ENCODE results near the gene KRT12.

The KRT12 gene

DNA sequence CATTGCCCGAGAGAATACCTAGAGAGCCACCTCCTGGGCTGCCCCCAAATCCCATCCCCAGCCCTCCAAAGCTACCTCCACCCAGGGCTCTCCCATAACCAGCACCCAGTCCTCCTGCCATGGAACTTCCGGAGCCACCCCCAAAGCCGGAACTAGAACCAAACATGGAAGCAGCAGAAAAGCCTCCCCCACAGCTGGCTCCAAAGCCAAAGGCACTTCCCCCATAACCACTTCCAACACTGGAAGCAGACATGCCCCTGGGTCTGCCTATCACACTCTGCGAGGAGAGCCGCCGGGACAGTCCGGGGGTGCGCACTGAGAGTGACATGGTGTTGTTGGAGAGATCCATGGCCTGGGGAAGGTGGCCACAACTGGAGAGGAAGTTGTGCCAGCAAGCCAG, at the start of gene KRT12:
Gene KRT12, minus strand, starts transcription at position 386 of the 400 bp plus-strand sequence. Its CDS starts 37 bp downstream, at position 349.
- Mint-ChIP-seq H3K36me3 (no peaks in the 10 kb centered on the region), H3K4me3 (no peak within 1 kb of the TSS)

DNA sequence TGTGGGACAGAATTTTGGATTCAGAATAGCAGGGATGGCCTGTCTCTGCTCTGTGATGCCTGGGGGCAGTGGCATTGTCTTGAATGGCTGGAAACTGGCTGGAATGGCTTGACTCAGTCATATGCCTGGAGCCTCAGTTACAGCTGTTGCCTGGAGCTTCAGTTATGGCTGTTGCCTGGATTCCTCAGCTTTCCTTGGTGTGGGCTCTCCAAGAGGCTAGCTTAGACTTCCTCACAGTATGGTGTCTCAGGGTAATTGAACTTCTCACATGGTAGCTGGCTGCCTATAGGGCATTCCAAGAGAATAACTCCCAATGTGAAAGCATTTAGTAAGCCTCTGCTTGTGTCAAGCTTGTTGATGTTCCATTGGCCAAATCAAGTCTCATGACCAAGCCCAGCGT, 49.3 kb upstream of the KRT12 start:
- Mint-ChIP-seq H3K4me3 (no peak overlapping the region), H3K27ac (no peak overlapping the region), H3K4me1 (no peaks in the 10 kb centered on the region), H3K9me3 (no peaks in the 10 kb centered on the region), H3K36me3 (no peaks in the 10 kb centered on the region)
- DNase-seq (ENCODE audit: low spot score in 2 of 2): no peak
- ATAC-seq: no peak

More for the DNA sequence above, at the start of gene KRT12:
- no peak for ATAC-seq
- no peak for DNase-seq (ENCODE audit: low spot score in 2 of 2)
- H3K27ac Mint-ChIP-seq: no peak within 1 kb of the TSS
- H3K9me3 Mint-ChIP-seq: no peaks in the 10 kb centered on the region
- no peaks in the 10 kb centered on the region for H3K4me1 Mint-ChIP-seq

DNA sequence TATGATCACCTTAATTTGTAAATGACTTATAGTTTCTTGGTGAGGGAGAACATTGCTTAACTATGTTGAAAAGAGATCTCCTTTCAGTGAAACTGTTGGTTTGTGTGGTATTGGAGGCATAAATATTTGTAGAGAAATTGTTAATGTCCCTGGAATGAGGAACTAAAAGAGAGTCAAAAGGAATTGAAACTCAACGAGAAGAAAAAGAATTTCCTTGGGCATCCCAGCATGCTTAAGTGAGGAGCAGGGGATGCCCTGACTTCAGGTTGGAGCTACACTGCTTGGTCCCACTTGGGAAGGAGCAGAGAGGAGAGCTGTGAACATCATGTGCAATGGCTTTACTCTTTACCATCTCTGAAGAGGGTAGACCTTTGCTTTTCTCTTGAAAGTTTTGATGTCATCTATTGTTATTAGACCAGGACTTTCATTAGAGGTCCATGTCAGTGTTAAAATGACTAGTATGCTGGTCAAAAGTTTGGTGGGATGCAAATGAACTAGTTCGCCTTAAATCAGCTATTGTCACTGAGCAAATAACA, 48.8 kb upstream of the KRT12 start:
- H3K9me3 Mint-ChIP-seq: no peaks in the 10 kb centered on the region
- no peaks in the 10 kb centered on the region for H3K4me1 Mint-ChIP-seq
- ATAC-seq (no peak), DNase-seq (ENCODE audit: low spot score in 2 of 2) (no peak)
- H3K4me3 Mint-ChIP-seq: no peak overlapping the region
- no peaks in the 10 kb centered on the region for H3K36me3 Mint-ChIP-seq
- H3K27ac Mint-ChIP-seq: no peak overlapping the region

DNA sequence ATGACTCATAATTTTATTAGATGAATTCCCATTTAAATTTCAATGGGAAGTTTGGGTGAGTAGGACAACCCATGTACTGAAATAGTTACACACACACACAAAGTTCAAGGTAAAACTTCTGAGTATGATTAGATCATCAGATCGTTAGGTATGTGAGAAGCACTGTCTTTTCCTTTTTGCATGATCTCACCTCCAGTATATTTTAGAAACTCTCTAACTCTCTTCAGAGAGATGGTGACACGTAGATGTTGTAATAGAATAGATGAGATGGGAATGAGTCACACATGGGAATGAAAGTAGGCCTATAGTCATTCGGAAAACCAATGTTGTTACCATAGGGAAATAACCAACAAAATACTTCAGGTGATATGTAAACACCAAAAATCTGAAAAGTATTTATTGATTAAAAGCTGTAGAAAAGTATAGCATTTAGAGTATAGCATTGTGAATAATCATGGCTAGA, 48.2 kb upstream of the KRT12 start:
- Mint-ChIP-seq H3K27ac (no peak overlapping the region), H3K4me3 (no peak overlapping the region), H3K4me1 (no peaks in the 10 kb centered on the region), H3K9me3 (no peaks in the 10 kb centered on the region), H3K36me3 (no peaks in the 10 kb centered on the region)
- DNase-seq (ENCODE audit: low spot score in 2 of 2) (no peak), ATAC-seq (peak; percentile 94)

DNA sequence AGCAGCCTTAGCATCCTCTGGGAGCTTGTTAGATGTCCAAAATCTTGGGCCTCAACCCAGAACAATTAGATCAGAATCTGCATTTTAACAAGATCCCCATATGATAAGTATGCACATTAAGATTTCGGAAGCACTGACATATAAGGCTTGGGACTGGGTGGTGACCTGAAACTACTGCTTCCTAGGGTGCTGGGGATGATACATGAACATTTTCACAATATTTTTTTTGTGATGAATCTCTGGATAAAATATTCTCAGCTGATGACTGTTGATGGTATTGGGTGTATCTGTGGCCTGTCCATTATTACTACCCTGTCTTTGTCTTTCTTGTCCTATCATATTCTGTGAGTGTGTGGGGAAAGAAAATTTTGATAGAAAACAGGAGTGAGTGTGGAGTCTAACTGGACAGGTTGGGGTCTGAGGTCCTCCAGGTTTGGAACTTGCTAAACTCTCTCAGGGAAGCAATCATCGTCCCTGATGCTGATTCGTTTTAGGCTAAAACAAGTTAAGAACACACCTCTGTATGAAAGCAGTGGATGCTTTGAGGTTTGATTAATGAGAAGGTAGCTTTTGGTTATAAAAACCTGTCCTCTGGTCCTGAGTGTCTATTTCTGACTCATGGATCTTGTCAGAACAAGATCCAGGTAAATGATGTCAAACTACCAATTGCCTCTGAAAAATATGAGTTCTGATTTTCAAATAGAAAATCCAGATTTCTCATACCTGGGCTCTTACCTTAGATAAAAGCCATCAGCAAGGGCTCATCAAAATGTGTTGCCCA, 47.2 kb upstream of the KRT12 start:
- no peak overlapping the region for H3K4me3 Mint-ChIP-seq
- no peak for ATAC-seq
- H3K27ac Mint-ChIP-seq: no peak overlapping the region
- H3K4me1 Mint-ChIP-seq: no peaks in the 10 kb centered on the region
- H3K9me3 Mint-ChIP-seq: no peaks in the 10 kb centered on the region
- DNase-seq (ENCODE audit: low spot score in 2 of 2): no peak
- no peaks in the 10 kb centered on the region for H3K36me3 Mint-ChIP-seq

DNA sequence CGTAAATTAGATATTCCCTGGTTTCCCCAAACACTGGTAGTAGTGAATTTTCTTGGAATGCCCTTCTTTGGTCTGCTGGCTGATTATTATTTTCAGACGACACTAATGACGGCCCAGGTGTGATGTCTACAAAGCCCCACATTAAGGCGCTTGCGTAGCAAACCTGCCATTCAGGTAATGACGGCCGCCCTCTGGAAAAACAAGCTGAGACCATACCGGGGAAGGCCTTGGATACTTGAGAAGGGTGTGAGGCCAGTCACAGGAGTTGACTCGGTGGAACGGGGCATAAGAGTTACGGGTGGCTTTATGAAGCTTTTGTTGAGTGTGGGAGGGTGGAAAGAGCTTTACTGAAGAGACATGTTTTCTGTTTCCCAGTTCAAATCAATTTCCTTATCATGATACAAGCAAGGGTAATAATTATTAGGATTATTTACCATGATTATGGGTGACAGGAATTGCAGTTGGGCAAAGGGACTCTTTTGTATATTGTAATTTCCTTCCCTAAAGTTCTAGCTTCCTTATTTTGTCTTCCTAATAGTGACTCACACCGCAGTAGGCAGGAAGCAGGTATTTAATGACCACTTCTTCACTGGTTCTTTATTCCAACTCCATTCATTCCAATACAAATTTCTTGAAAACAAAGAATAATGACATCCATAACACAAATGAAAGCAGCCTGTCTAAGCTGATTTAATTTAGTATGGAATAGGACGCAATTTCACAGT, 45.6 kb upstream of the KRT12 start:
- ATAC-seq: no peak
- no peaks in the 10 kb centered on the region for H3K4me1 Mint-ChIP-seq

DNA sequence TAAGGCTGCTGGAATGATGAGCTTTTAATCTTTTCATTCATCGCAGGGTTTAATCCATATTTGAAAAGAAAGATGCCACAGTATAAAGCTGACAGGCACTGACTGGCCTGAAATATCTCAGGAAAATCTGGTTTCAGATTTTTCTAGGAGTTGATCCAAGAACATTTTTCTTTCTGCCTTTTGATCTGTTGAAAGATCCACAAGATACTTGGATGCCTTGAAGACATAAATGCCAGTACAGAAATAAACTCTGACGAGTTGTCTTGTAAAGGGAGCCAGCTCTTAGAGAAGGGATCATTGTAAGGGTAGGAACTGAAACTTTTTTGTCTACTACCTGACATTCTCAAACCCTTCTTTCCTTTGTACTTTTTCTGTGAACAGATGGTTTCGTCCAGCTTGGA, 43.4 kb upstream of the KRT12 start:
- ATAC-seq (no peak), DNase-seq (ENCODE audit: low spot score in 2 of 2) (no peak)
- no peaks in the 10 kb centered on the region for H3K9me3 Mint-ChIP-seq
- H3K4me3 Mint-ChIP-seq: no peak overlapping the region
- no peaks in the 10 kb centered on the region for H3K4me1 Mint-ChIP-seq
- no peak overlapping the region for H3K27ac Mint-ChIP-seq
- no peaks in the 10 kb centered on the region for H3K36me3 Mint-ChIP-seq

More for the DNA sequence above, 45.6 kb upstream of the KRT12 start:
- Mint-ChIP-seq H3K36me3 (no peaks in the 10 kb centered on the region), H3K9me3 (no peaks in the 10 kb centered on the region), H3K27ac (no peak overlapping the region), H3K4me3 (no peak overlapping the region)
- no peak for DNase-seq (ENCODE audit: low spot score in 2 of 2)

DNA sequence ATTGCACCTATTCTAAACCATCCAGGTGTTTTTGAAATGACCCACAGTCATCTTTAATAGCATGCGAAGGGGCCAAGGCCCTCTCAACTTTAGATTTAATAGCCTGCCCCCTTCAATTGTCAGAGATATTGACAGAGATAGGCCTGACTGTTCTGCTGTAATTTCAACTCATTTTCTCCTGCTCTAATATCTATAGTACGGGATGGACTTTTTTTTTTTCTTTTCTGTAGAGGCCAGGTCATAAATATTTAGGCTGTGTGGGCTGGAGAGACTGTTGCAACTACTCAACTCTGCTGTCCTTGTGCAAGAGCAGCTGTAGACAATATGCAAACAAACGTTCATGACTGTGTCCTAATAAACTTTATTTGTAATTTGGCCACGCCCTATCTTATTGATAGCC, 42.7 kb upstream of the KRT12 start:
- Mint-ChIP-seq H3K36me3 (no peaks in the 10 kb centered on the region), H3K9me3 (no peaks in the 10 kb centered on the region), H3K4me1 (no peaks in the 10 kb centered on the region), H3K27ac (no peak overlapping the region), H3K4me3 (no peak overlapping the region)
- ATAC-seq: no peak
- no peak for DNase-seq (ENCODE audit: low spot score in 2 of 2)

DNA sequence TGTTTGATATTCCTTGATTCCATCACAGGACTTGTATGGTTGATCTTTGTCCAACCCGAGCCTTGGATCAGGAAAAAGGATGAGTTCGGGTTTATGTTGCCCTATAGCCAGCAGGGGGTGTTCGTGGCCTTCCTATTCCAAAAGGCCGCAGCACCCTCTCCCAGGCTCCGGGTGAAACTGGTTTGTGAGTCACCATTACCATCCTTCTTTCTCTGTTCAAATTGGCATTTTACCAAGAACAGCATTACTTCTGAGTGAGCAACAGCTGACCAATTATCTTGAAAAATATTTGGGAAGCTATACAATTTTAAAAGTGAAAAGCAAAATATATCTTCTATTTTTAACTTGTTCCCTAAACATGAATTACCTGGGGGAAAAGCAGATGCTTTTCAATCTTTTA, 42.3 kb upstream of the KRT12 start:
- DNase-seq (ENCODE audit: low spot score in 2 of 2) (peak; percentile 6 to 62), ATAC-seq (peak; percentile 89)
- no peaks in the 10 kb centered on the region for H3K9me3 Mint-ChIP-seq
- H3K4me1 Mint-ChIP-seq: no peaks in the 10 kb centered on the region
- H3K4me3 Mint-ChIP-seq: no peak overlapping the region
- no peak overlapping the region for H3K27ac Mint-ChIP-seq
- no peaks in the 10 kb centered on the region for H3K36me3 Mint-ChIP-seq

DNA sequence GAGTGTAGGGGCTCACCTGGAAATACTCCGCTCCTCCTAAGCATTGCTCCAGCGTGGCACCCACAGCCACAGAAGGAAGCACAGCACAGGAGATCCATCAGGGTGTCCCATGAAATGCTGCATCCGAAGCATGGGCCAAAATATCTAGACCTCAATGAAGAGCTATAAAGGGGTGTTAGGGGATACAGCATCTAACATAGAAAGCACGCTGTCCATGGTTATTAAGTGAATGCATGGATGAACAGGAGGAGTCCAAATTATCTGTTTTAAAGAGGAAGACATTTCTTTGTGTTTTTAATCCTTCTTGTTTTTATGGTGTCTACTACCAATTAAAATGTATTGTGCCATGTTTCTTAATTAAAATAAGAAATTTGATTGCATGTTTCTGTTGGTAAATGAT, 39.6 kb upstream of the KRT12 start:
- Mint-ChIP-seq H3K36me3 (no peaks in the 10 kb centered on the region), H3K4me1 (no peaks in the 10 kb centered on the region), H3K4me3 (no peak overlapping the region), H3K9me3 (no peaks in the 10 kb centered on the region), H3K27ac (no peak overlapping the region)
- ATAC-seq (no peak), DNase-seq (ENCODE audit: low spot score in 2 of 2) (no peak)

DNA sequence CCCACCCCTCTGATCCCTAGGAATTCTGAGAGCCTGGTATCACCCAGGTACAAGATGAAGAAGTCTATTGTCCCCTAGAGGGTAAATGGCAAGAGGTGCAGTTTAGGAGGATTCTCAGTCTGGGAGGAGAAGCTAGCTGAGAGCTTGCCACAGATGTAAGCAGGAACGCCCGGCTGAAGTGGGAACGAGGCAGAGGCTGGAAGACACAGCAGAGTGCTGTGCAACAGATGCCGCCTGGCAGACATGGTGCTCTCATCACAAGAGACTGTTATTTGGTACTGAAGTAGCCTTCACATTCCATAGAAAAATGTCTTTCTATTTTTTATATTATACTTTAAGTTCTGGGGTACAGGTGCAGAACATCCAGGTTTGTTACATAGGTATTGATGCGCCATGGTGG, 38.3 kb upstream of the KRT12 start:
- no peaks in the 10 kb centered on the region for H3K4me1 Mint-ChIP-seq
- no peak overlapping the region for H3K4me3 Mint-ChIP-seq
- no peaks in the 10 kb centered on the region for H3K9me3 Mint-ChIP-seq
- no peak for DNase-seq (ENCODE audit: low spot score in 2 of 2)
- no peak for ATAC-seq
- H3K36me3 Mint-ChIP-seq: no peaks in the 10 kb centered on the region
- no peak overlapping the region for H3K27ac Mint-ChIP-seq

DNA sequence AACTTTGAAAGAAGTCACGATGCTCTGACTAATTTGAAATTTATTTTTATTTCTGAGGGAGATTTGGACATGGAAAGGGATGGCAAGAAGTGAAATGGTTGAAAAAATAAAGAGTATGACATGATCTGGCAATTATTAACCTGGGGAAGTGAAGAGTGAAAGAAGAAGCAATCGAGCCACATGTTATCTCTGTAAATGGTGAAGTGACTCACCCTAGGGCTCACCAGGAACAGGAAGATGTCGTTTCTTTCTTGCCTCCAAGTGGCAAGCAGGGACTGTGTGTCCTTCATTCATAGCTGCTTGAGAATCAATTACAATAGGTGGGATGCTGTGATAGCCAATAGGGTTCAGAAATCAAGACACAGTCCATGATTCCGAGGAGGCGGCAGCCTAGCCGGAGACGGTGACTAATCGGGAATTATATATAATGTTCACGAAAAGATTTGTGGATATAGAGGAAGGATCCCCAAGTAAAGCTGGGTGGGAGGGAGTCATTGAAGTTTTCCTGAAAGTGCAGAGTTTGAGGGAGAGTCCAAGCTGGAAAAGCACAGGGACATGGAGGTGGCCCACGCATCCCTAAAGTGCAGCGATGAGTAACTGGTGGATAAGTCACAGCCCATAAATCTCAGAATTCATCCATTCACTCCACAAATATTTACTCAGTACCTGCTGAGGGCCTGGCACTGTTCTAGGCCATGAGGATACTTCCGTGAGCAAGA, 36.3 kb upstream of the KRT12 start:
- Mint-ChIP-seq H3K27ac (no peak overlapping the region), H3K9me3 (no peaks in the 10 kb centered on the region), H3K36me3 (no peaks in the 10 kb centered on the region), H3K4me1 (no peaks in the 10 kb centered on the region), H3K4me3 (no peak overlapping the region)
- DNase-seq (ENCODE audit: low spot score in 2 of 2) (no peak), ATAC-seq (peak; percentile 36)

DNA sequence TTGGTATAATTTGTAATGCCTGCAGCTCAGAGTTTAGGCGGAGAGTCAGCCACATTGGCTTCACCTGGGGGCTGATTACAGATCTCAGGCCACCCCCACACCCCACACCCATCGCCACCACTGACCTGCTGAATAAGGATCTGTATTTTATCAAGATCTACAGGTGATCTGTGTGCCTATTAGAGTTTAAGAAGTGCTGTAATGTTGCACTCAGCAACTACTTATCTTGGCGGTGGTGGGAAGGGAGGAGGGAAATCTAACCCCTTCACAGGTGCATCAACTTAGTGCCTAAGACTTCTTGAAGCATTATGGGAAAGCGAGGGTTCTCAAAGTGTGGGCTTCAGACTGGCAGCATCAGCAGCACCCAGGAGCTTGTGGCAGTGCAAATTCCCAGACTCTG, 35.5 kb upstream of the KRT12 start:
- Mint-ChIP-seq H3K4me1 (no peaks in the 10 kb centered on the region), H3K9me3 (no peaks in the 10 kb centered on the region), H3K4me3 (no peak overlapping the region), H3K36me3 (no peaks in the 10 kb centered on the region), H3K27ac (no peak overlapping the region)
- ATAC-seq (no peak), DNase-seq (ENCODE audit: low spot score in 2 of 2) (no peak)

DNA sequence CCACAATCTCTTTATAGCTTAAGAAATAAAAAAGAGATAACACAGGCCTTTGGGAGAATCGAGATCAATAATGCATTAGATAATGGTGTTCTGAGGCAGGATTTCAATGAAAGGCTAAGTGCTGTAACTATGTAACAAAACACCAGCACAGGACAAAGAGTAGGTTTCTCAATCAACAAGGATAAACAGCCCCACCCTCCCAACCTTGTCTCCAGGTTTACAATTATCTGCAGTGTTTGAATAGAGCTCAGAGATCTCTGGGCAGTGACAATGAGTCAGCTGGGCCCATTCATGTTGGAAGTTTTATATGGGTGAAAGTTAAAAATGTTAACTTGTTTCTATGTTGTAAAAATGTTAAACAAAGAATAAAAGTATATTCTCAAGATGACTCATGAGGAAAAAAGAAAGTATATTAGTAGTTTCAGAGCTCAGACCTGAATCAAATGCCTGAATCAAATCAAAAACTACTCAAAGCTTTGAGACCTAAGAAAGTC, 35.0 kb upstream of the KRT12 start:
- Mint-ChIP-seq H3K27ac (no peak overlapping the region), H3K36me3 (no peaks in the 10 kb centered on the region), H3K4me1 (no peaks in the 10 kb centered on the region), H3K9me3 (no peaks in the 10 kb centered on the region), H3K4me3 (no peak overlapping the region)
- ATAC-seq: no peak
- DNase-seq (ENCODE audit: low spot score in 2 of 2): no peak

DNA sequence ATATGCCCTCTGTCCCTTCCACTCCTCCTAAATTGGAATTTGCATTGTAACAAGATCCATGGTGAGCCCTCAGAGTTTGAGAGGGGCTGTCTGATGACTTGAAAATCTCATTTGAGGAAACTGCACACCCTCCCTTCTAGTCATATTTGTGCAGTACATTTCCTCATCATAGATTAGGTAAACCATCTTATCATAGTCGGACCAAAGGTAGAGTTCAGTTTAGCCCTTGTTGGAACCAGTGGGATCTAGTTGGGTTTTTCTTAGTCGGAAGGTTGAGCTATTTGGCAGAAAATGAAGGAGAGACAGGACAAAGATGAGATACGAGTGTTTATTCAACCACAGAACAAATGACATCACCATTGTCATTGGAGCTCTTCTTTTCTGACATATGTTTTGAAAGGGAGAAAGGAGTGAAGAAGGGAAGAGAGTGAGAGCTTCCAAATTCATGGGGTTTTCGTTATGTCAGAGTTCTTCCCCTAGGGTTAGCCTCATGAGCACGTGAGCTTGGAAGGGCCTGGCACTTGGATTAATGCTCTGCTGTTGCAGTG, 33.9 kb upstream of the KRT12 start:
- ATAC-seq: no peak
- DNase-seq (ENCODE audit: low spot score in 2 of 2): no peak
- H3K4me3 Mint-ChIP-seq: no peak overlapping the region
- H3K36me3 Mint-ChIP-seq: no peaks in the 10 kb centered on the region
- no peaks in the 10 kb centered on the region for H3K4me1 Mint-ChIP-seq
- H3K9me3 Mint-ChIP-seq: no peaks in the 10 kb centered on the region
- no peak overlapping the region for H3K27ac Mint-ChIP-seq
